ENCODE measurements around the gene IFT20.

Gene IFT20

GRCh38 chr17:28291780-28292330 lies 43.4 kb downstream of the IFT20 start:
- no peak for TF ChIP-seq CEBPB (IDR thresholded peaks at IDR 0.05)
- TF ChIP-seq REST (IDR thresholded peaks at IDR 0.05; ENCODE audit: low read depth), result no peak
- TF ChIP-seq YY1 (IDR thresholded peaks at IDR 0.05; ENCODE audit: low read depth), result no peak
- no peak for TF ChIP-seq CREB1 (IDR thresholded peaks at IDR 0.05; ENCODE audit: low read depth)
- TF ChIP-seq EP300 (IDR thresholded peaks at IDR 0.05; ENCODE audit: borderline replicate concordance), result no peak
- no peak for TF ChIP-seq USF1 (IDR thresholded peaks at IDR 0.05)
- no peak for TF ChIP-seq ZBTB7A (IDR thresholded peaks at IDR 0.05; ENCODE audit: low read depth)
- TF ChIP-seq MAX (IDR thresholded peaks at IDR 0.05), result no peak
- no peak for TF ChIP-seq EGR1 (IDR thresholded peaks at IDR 0.05)
- no peak for TF ChIP-seq TEAD4 (IDR thresholded peaks at IDR 0.05)

- TF ChIP-seq EGR1 (IDR thresholded peaks at IDR 0.05) (no peak), CREB1 (IDR thresholded peaks at IDR 0.05; ENCODE audit: low read depth) (no peak), MAX (IDR thresholded peaks at IDR 0.05) (no peak), FOXM1 (IDR thresholded peaks at IDR 0.05; ENCODE audit: borderline replicate concordance, low read depth) (no peak), CEBPB (IDR thresholded peaks at IDR 0.05) (no peak), TAF1 (IDR thresholded peaks at IDR 0.05; ENCODE audit: low read depth) (no peak), TEAD4 (IDR thresholded peaks at IDR 0.05) (no peak), USF1 (IDR thresholded peaks at IDR 0.05) (no peak), YY1 (IDR thresholded peaks at IDR 0.05; ENCODE audit: low read depth) (no peak), EP300 (IDR thresholded peaks at IDR 0.05; ENCODE audit: borderline replicate concordance) (no peak), RAD21 (IDR thresholded peaks at IDR 0.05; ENCODE audit: low read depth) (no peak), ZBTB7A (IDR thresholded peaks at IDR 0.05; ENCODE audit: low read depth) (no peak), TCF12 (IDR thresholded peaks at IDR 0.05; ENCODE audit: low read depth) (no peak), REST (IDR thresholded peaks at IDR 0.05; ENCODE audit: low read depth) (no peak), NFIC (IDR thresholded peaks at IDR 0.05) (no peak)
Measured at GRCh38 chr17:28290703-28291102, 44.6 kb downstream of the IFT20 start.

GRCh38 chr17:28285965-28286364 lies 49.3 kb downstream of the IFT20 start:
- no peak for TF ChIP-seq EP300 (IDR thresholded peaks at IDR 0.05; ENCODE audit: borderline replicate concordance)
- no peak for TF ChIP-seq RAD21 (IDR thresholded peaks at IDR 0.05; ENCODE audit: low read depth)
- no peak for TF ChIP-seq ZBTB7A (IDR thresholded peaks at IDR 0.05; ENCODE audit: low read depth)
- TF ChIP-seq FOXM1 (IDR thresholded peaks at IDR 0.05; ENCODE audit: borderline replicate concordance, low read depth), result no peak
- no peak for TF ChIP-seq EGR1 (IDR thresholded peaks at IDR 0.05)
- no peak for TF ChIP-seq REST (IDR thresholded peaks at IDR 0.05; ENCODE audit: low read depth)
- TF ChIP-seq CEBPB (IDR thresholded peaks at IDR 0.05), result no peak
- no peak for TF ChIP-seq TCF12 (IDR thresholded peaks at IDR 0.05; ENCODE audit: low read depth)
- no peak for TF ChIP-seq YY1 (IDR thresholded peaks at IDR 0.05; ENCODE audit: low read depth)
- no peak for TF ChIP-seq TAF1 (IDR thresholded peaks at IDR 0.05; ENCODE audit: low read depth)
- TF ChIP-seq TEAD4 (IDR thresholded peaks at IDR 0.05), result no peak
- no peak for TF ChIP-seq CREB1 (IDR thresholded peaks at IDR 0.05; ENCODE audit: low read depth)
- TF ChIP-seq MAX (IDR thresholded peaks at IDR 0.05), result no peak
- TF ChIP-seq USF1 (IDR thresholded peaks at IDR 0.05), result no peak
- TF ChIP-seq NFIC (IDR thresholded peaks at IDR 0.05), result no peak

GRCh38 chr17:28282596-28282995 lies 52.7 kb downstream of the IFT20 start:
- TF ChIP-seq REST (IDR thresholded peaks at IDR 0.05; ENCODE audit: low read depth) (no peak), EP300 (IDR thresholded peaks at IDR 0.05; ENCODE audit: borderline replicate concordance) (no peak), MAX (IDR thresholded peaks at IDR 0.05) (no peak), CEBPB (IDR thresholded peaks at IDR 0.05) (no peak), RAD21 (IDR thresholded peaks at IDR 0.05; ENCODE audit: low read depth) (no peak), EGR1 (IDR thresholded peaks at IDR 0.05) (no peak), CREB1 (IDR thresholded peaks at IDR 0.05; ENCODE audit: low read depth) (no peak), NFIC (IDR thresholded peaks at IDR 0.05) (no peak), FOXM1 (IDR thresholded peaks at IDR 0.05; ENCODE audit: borderline replicate concordance, low read depth) (no peak), TCF12 (IDR thresholded peaks at IDR 0.05; ENCODE audit: low read depth) (no peak), TEAD4 (IDR thresholded peaks at IDR 0.05) (no peak), ZBTB7A (IDR thresholded peaks at IDR 0.05; ENCODE audit: low read depth) (no peak), TAF1 (IDR thresholded peaks at IDR 0.05; ENCODE audit: low read depth) (no peak), YY1 (IDR thresholded peaks at IDR 0.05; ENCODE audit: low read depth) (no peak), USF1 (IDR thresholded peaks at IDR 0.05) (no peak)

Measured in Ishikawa (cell line).